GM21529 (cell line): ENCODE measurements around the gene WDR90.

Source experiments
- ATAC-seq: cut with Tn5 transposase; IDR thresholded peaks from one replicate; pipeline ENCODE4 v1.9.1; 2021; ENCODE audit not compliant: unreplicated experiment

The WDR90 gene

GRCh38 chr16:637081-638018, 11.8 kb upstream of the WDR90 start:
- no peak for ATAC-seq

- no peak for ATAC-seq
Observed at GRCh38 chr16:638034-638543, 11.1 kb upstream of the WDR90 start.

GRCh38 chr16:638836-639235, 10.3 kb upstream of the WDR90 start:
- no peak for ATAC-seq

GRCh38 chr16:640614-641013, 8.6 kb upstream of the WDR90 start:
- no peak for ATAC-seq

- peak; percentile 51 for ATAC-seq
Observed at GRCh38 chr16:641326-642188, 7.6 kb upstream of the WDR90 start, which contains the start of gene MCRIP2. Gene MCRIP2, plus strand, starts transcription at chr16:641828. Its CDS starts 164 bp downstream, at chr16:641992.

GRCh38 chr16:642189-643049, 6.7 kb upstream of the WDR90 start:
- ATAC-seq = peak; percentile 38

- no peak for ATAC-seq
Observed at GRCh38 chr16:643050-643368, 6.2 kb upstream of the WDR90 start.

GRCh38 chr16:644556-644955, 4.6 kb upstream of the WDR90 start:
- ATAC-seq = no peak

- no peak for ATAC-seq
Observed at GRCh38 chr16:645852-646678, 3.1 kb upstream of the WDR90 start.

- ATAC-seq = no peak
Observed at GRCh38 chr16:646679-647172, 2.4 kb upstream of the WDR90 start.

- no peak for ATAC-seq
Observed at GRCh38 chr16:647173-647902, 1.8 kb upstream of the WDR90 start.

- peak; percentile 1 for ATAC-seq
Observed at GRCh38 chr16:648071-648780, 939 bp upstream of the WDR90 start.

- ATAC-seq = peak; percentile 7
Observed at GRCh38 chr16:649631-650030, 466 bp downstream of the WDR90 start.

GRCh38 chr16:651844-652243, 2.7 kb downstream of the WDR90 start:
- ATAC-seq = no peak

GRCh38 chr16:652454-653305, 3.5 kb downstream of the WDR90 start:
- ATAC-seq = no peak

GRCh38 chr16:654034-654433, 4.9 kb downstream of the WDR90 start:
- ATAC-seq = no peak

GRCh38 chr16:657487-657886, 8.3 kb downstream of the WDR90 start:
- ATAC-seq = no peak
